Neural crest cell (in vitro differentiated cells): Measurements from ENCODE around the gene SLC19A1. TPM values are rescaled to one million over a fixed set of nuclear protein-coding genes. Genes with fewer than 3 reads are reported as not detected.

ENCODE experiments used
- DNase-seq: peaks from one replicate; pipeline ENCODE4 v3.0.0; 2021; ENCODE audit warnings: low read depth, mixed read lengths, low spot score
- H3K27ac Mint-ChIP-seq: one replicate; pipeline ENCODE4 v1.8.0; 2021; ENCODE audit warnings: mild to moderate bottlenecking, mixed read lengths; ENCODE audit not compliant: unreplicated experiment
- H3K27me3 Mint-ChIP-seq: 2 replicates; pipeline ENCODE4 v1.8.0; 2021; ENCODE audit warnings: low read depth, mild to moderate bottlenecking, mixed read lengths
- H3K36me3 Mint-ChIP-seq: 2 replicates; pipeline ENCODE4 v1.8.0; 2021; ENCODE audit warnings: low read depth, mild to moderate bottlenecking, mixed read lengths
- H3K4me1 Mint-ChIP-seq: 2 replicates; pipeline ENCODE4 v1.8.0; 2021; ENCODE audit warnings: mixed read lengths
- H3K4me3 Mint-ChIP-seq: one replicate; pipeline ENCODE4 v1.8.0; 2021; ENCODE audit warnings: mild to moderate bottlenecking, mixed read lengths
- H3K9me3 Mint-ChIP-seq: 2 replicates; pipeline ENCODE4 v1.8.0; 2021; ENCODE audit warnings: mixed read lengths
- CTCF ChIP-seq: fragments of 200-600 bp; sonication (generic); conservative IDR thresholded peaks from 2 replicates; pipeline ENCODE4 v1.5.0; 2021; ENCODE audit warnings: antibody characterized with exemption, mild to moderate bottlenecking
- total RNA-seq: library from RNA; stranded (reverse); gene quantifications from 2 replicates; pipeline ENCODE4 v1.2.1, GENCODE V29; 2021

SLC19A1 gene
- total RNA-seq, 1 donor from 2014 or later = 35.1 TPM

GRCh38 chr21:45524756-45525152, 17.5 kb downstream of the SLC19A1 start:
- TF ChIP-seq CTCF = no peak
- H3K4me1 Mint-ChIP-seq = no peaks in the 10 kb centered on the region

GRCh38 chr21:45523411-45524101, 18.7 kb downstream of the SLC19A1 start:
- no peak for TF ChIP-seq CTCF
- peaks cover 48% of the 10 kb centered on the region for H3K36me3 Mint-ChIP-seq
- H3K9me3 Mint-ChIP-seq = peaks cover 30% of the 10 kb centered on the region
- DNase-seq = no peak
- H3K27ac Mint-ChIP-seq = no peak overlapping the region
- no peaks in the 10 kb centered on the region for H3K27me3 Mint-ChIP-seq
- H3K4me1 Mint-ChIP-seq = no peaks in the 10 kb centered on the region
- H3K4me3 Mint-ChIP-seq = no peak overlapping the region

More at GRCh38 chr21:45524756-45525152, 17.5 kb downstream of the SLC19A1 start:
- Mint-ChIP-seq H3K9me3 (peaks cover 20% of the 10 kb centered on the region), H3K27me3 (no peaks in the 10 kb centered on the region), H3K4me3 (no peak overlapping the region), H3K36me3 (peaks cover 36% of the 10 kb centered on the region), H3K27ac (no peak overlapping the region)
- no peak for DNase-seq

- no peaks in the 10 kb centered on the region for H3K27me3 Mint-ChIP-seq
- DNase-seq = no peak
- TF ChIP-seq CTCF = no peak
- H3K4me1 Mint-ChIP-seq = no peaks in the 10 kb centered on the region
- H3K27ac Mint-ChIP-seq = no peak overlapping the region
- H3K9me3 Mint-ChIP-seq = peaks cover 31% of the 10 kb centered on the region
- no peak overlapping the region for H3K4me3 Mint-ChIP-seq
- peaks cover 53% of the 10 kb centered on the region for H3K36me3 Mint-ChIP-seq
Measured at GRCh38 chr21:45522986-45523385, 19.3 kb downstream of the SLC19A1 start.

GRCh38 chr21:45522381-45522780, 19.9 kb downstream of the SLC19A1 start:
- H3K9me3 Mint-ChIP-seq = peaks cover 31% of the 10 kb centered on the region
- DNase-seq = no peak
- TF ChIP-seq CTCF = no peak
- H3K36me3 Mint-ChIP-seq = peaks cover 56% of the 10 kb centered on the region
- no peaks in the 10 kb centered on the region for H3K4me1 Mint-ChIP-seq
- no peak overlapping the region for H3K27ac Mint-ChIP-seq
- H3K27me3 Mint-ChIP-seq = no peaks in the 10 kb centered on the region
- no peak overlapping the region for H3K4me3 Mint-ChIP-seq

- H3K27me3 Mint-ChIP-seq = no peaks in the 10 kb centered on the region
- DNase-seq = no peak
- H3K4me1 Mint-ChIP-seq = no peaks in the 10 kb centered on the region
- peaks cover 56% of the 10 kb centered on the region for H3K36me3 Mint-ChIP-seq
- H3K4me3 Mint-ChIP-seq = no peak overlapping the region
- peaks cover 31% of the 10 kb centered on the region for H3K9me3 Mint-ChIP-seq
- TF ChIP-seq CTCF = no peak
- H3K27ac Mint-ChIP-seq = no peak overlapping the region
Measured at GRCh38 chr21:45521241-45521640, 21.0 kb downstream of the SLC19A1 start.
